Chondrocyte (in vitro differentiated cells): ENCODE results near the gene OAT. TPM values are rescaled to one million over a fixed set of nuclear protein-coding genes. Genes with fewer than 3 reads are reported as not detected.

Source experiments
- DNase-seq: peaks from one replicate; pipeline ENCODE4 v3.0.0; 2021; ENCODE audit warnings: mixed read lengths, low spot score
- H3K27ac Mint-ChIP-seq: one replicate; pipeline ENCODE4 v1.8.0; 2021; ENCODE audit warnings: mild to moderate bottlenecking, moderate library complexity, mixed read lengths; ENCODE audit not compliant: unreplicated experiment
- H3K27me3 Mint-ChIP-seq: 2 replicates; pipeline ENCODE4 v1.8.0; 2021; ENCODE audit warnings: low read depth, mixed read lengths
- H3K36me3 Mint-ChIP-seq: 2 replicates; pipeline ENCODE4 v1.8.0; 2021; ENCODE audit warnings: low read depth, mixed read lengths
- H3K4me1 Mint-ChIP-seq: 2 replicates; pipeline ENCODE4 v1.8.0; 2021; ENCODE audit warnings: low read depth, mild to moderate bottlenecking, mixed read lengths
- H3K4me3 Mint-ChIP-seq: one replicate; pipeline ENCODE4 v1.8.0; 2021; ENCODE audit warnings: mild to moderate bottlenecking, moderate library complexity, mixed read lengths; ENCODE audit not compliant: unreplicated experiment
- H3K9me3 Mint-ChIP-seq: 2 replicates; pipeline ENCODE4 v1.8.0; 2021; ENCODE audit warnings: low read depth, mixed read lengths
- total RNA-seq: library from RNA; stranded (reverse); gene quantifications from 3 replicates; pipeline ENCODE4 v1.2.1, GENCODE V29; 2021
- TF ChIP-seq, protein P1 (sequence below): fragments of 200-600 bp; sonication (generic); IDR thresholded peaks from 2 replicates; pipeline ENCODE4 v1.5.0; 2021; ENCODE audit warnings: antibody characterized with exemption, mild to moderate bottlenecking, moderate library complexity

OAT gene
- total RNA-seq, 1 donor from 2014 or later = 152 TPM

DNA sequence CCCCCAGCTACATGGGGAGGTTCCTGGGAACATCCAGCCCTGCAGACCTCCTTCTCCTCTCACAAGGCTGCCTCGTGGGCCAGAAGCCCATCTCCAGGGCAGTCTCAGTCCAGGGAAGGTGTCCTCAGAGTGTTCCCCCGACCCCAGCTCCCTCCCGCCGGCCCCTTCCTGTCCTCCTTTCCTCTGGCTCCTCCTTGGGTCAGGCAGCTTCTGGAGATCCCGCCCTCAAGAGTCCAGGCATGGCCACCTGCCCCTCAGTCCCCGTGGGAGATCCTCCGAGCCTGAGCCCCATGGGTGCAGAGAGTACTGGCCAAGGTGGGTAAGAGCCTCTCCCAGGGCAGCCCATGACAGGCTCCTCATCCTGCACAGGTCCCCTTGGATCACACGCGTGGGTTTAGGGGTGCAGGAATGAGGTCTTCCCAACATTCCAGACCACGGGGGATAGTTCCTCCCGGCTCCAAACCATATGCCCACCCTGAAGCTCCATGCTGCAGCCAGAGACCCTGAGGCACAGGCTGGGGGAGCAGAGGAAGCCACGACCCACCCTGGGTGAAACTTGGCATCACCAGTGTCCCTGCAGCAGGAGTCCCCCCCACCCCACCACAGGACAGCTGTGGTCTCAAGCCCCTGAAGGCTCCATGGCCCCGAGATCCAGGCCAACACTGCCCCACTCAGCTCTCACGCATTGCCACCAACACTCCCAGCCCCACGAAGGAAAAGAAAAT, 65.5 kb downstream of the OAT start:
- Mint-ChIP-seq H3K36me3 (no peaks in the 10 kb centered on the region), H3K27me3 (peaks cover 3% of the 10 kb centered on the region), H3K9me3 (peaks cover 3% of the 10 kb centered on the region), H3K27ac (no peak overlapping the region), H3K4me1 (peaks cover 17% of the 10 kb centered on the region), H3K4me3 (no peak overlapping the region)
- no peak for DNase-seq
- TF ChIP-seq, protein P1, sequence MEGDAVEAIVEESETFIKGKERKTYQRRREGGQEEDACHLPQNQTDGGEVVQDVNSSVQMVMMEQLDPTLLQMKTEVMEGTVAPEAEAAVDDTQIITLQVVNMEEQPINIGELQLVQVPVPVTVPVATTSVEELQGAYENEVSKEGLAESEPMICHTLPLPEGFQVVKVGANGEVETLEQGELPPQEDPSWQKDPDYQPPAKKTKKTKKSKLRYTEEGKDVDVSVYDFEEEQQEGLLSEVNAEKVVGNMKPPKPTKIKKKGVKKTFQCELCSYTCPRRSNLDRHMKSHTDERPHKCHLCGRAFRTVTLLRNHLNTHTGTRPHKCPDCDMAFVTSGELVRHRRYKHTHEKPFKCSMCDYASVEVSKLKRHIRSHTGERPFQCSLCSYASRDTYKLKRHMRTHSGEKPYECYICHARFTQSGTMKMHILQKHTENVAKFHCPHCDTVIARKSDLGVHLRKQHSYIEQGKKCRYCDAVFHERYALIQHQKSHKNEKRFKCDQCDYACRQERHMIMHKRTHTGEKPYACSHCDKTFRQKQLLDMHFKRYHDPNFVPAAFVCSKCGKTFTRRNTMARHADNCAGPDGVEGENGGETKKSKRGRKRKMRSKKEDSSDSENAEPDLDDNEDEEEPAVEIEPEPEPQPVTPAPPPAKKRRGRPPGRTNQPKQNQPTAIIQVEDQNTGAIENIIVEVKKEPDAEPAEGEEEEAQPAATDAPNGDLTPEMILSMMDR = no peak

- TF ChIP-seq, protein P1 = no peak
- peaks cover 3% of the 10 kb centered on the region for H3K27me3 Mint-ChIP-seq
- no peak for DNase-seq
- H3K4me3 Mint-ChIP-seq = no peak overlapping the region
- peaks cover 17% of the 10 kb centered on the region for H3K4me1 Mint-ChIP-seq
- no peak overlapping the region for H3K27ac Mint-ChIP-seq
- H3K9me3 Mint-ChIP-seq = no peaks in the 10 kb centered on the region
- H3K36me3 Mint-ChIP-seq = no peaks in the 10 kb centered on the region
Observed at GRCh38 chr10:124351481-124352220, 67.1 kb downstream of the OAT start.

- Mint-ChIP-seq H3K4me3 (no peak overlapping the region), H3K27ac (no peak overlapping the region), H3K27me3 (peaks cover 3% of the 10 kb centered on the region), H3K9me3 (no peaks in the 10 kb centered on the region), H3K4me1 (peaks cover 14% of the 10 kb centered on the region), H3K36me3 (no peaks in the 10 kb centered on the region)
- TF ChIP-seq, protein P1 = no peak
- no peak for DNase-seq
Observed at GRCh38 chr10:124350806-124351205, 67.9 kb downstream of the OAT start.

DNA sequence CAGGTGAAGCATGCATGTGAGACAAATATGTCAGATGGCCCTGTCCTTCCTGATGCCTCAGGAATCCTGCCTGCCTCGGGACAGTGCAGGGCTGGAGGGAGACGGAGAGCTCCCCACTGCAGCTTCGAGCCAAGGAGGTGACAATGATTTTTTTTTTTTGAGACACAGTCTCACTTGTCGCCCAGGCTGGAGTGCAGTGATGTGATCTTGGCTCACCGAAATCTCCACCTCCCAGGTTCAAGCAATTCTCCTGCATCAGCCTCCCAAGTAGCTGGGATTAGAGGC, 68.8 kb downstream of the OAT start:
- peaks cover 3% of the 10 kb centered on the region for H3K27me3 Mint-ChIP-seq
- no peak for DNase-seq
- TF ChIP-seq, protein P1 = no peak
- H3K4me3 Mint-ChIP-seq = no peak overlapping the region
- no peaks in the 10 kb centered on the region for H3K9me3 Mint-ChIP-seq
- H3K27ac Mint-ChIP-seq = no peak overlapping the region
- peaks cover 8% of the 10 kb centered on the region for H3K4me1 Mint-ChIP-seq
- H3K36me3 Mint-ChIP-seq = no peaks in the 10 kb centered on the region

DNA sequence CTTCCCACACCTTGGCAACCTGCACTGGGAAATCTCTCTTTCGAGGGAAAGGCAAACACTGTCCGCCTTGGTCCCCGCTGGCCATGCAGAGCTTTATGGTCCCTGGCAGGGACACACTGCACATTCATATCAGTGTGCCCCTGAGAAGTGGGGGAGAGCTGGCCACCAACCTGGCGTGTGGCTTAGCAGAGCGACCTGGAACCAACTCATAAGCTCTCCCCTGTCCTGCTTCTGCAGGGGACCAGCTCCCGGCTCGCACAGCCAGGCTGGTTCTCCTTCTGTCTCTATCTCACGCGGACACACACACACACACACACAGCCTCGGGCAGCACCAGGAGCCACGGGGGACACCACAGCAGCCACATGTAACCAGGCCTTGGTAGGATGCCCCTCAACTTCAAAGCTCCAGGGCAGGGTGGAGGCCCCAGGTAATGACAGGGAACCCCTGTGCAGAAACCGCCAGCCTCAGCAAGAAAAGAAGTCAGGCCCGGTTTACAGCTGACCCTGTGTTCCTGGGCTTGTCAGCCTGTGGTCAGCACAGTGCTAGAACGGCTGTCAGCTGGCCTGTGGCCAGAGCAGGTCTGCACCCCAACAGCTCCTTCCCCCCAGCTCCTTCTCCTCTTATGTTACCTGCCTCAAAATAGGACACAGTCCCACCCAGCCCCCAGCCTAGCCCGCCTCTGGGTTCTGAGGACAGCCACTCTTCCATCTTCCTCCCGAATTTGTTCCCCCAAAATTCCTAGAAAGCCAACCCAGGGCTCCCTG, 69.3 kb downstream of the OAT start:
- H3K27me3 Mint-ChIP-seq = peaks cover 3% of the 10 kb centered on the region
- TF ChIP-seq, protein P1 = no peak
- H3K4me1 Mint-ChIP-seq = peaks cover 3% of the 10 kb centered on the region
- no peak for DNase-seq
- no peaks in the 10 kb centered on the region for H3K36me3 Mint-ChIP-seq
- no peak overlapping the region for H3K27ac Mint-ChIP-seq
- H3K4me3 Mint-ChIP-seq = no peak overlapping the region
- no peaks in the 10 kb centered on the region for H3K9me3 Mint-ChIP-seq
